ENCODE measurements around the gene CBR3. TPM values are rescaled to one million over a fixed set of nuclear protein-coding genes. Genes with fewer than 3 reads are reported as not detected.
A peak's percentile ranks its signal among the peaks of the same experiment; 100 is the strongest.

Gene CBR3
- total and polyA plus RNA-seq, 2 of the 13 experiments (the other 11 are each of a cell fraction or from before 2014, with no cell fraction given): not detected

DNA sequence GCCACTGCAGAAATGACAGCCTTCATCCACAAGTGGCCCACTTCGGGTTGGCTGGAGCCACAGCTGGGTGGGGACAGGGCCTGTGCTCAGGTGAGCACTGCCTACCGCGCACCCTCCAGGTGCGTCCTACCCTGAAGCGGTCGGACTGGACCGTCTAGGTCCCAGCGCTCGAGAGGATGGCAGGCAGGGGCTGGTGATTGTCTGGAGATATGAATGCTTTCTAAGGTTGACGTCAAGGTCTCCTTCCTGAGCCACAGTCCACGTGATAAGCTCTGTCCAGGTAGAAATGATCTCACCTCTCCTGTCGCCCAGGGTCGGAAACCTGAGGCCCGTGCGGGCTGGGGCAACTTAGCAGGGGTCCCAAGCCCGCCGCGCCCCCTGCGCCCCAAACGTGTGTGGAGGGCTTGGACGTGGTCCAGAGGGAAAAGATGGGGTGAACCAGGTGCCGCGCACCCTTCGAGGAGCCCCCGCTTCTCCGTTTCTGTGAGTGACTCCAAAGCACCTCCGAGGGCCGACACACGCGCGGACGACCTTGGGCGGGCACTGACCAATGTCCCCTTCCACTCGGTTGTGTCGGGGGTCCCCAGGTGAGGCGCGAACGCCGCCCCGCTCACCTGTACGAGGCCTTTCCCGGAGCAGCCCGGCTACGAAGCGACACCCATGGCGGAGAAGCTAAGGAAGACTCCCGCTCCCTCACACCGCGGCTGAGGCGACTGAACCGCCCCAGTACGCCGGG is 20.9 kb downstream of the CBR3 start:
- TSS peak; percentile 92 for BruUV-seq (replicated peaks)
- Histone ChIP-seq H3K36me3 (replicated peaks in 1 of 2; ENCODE audit: control insufficient read depth in 1 of 2, insufficient read depth in 2 of 2, low read length in 2 of 2) (no peaks in the 10 kb centered on the region), H3K79me2 (ENCODE audit: insufficient read depth, low read length) (no peaks in the 10 kb centered on the region), H3K27ac (ENCODE audit: extremely low read length, insufficient read depth, low read length) (no peak overlapping the region), H3K27me3 (ENCODE audit: control insufficient read depth in 1 of 2, insufficient read depth in 2 of 2, low read length in 2 of 2) (peaks cover 0 to 5% of the 10 kb centered on the region in 2 experiments; a peak in 1 of 5 replicates), H2AFZ (ENCODE audit: low read length) (no peak overlapping the region), H3K9me3 (ENCODE audit: low read length) (no peaks in the 10 kb centered on the region), H4K20me1 (ENCODE audit: insufficient read depth, low read length) (no peaks in the 10 kb centered on the region), H3K4me3 (replicated peaks in 1 of 3; ENCODE audit: insufficient read depth in 1 of 3, low read depth in 2 of 3, low read length in 3 of 3) (peak overlapping the region; percentile 54 to 78 (median 74)), H3K9ac (ENCODE audit: insufficient read depth, low read depth, low read length) (peak overlapping the region; percentile 72), H3K4me2 (ENCODE audit: low read depth, low read length) (peak overlapping the region; percentile 96), H3K4me1 (ENCODE audit: insufficient read depth, low read length) (peaks cover 18% of the 10 kb centered on the region)
- WGBS (ENCODE audit: low lambda C conversion rate): 8% methylated on average over 24 of the region's 53 CpGs
- ATAC-seq (peak; percentile 4), FAIRE-seq (no peak), DNase-seq (ENCODE audit: low spot score) (no peak)
- intact Hi-C loops (cut with micrococcal nuclease; ENCODE audit: unreplicated experiment): loop anchor here (2.0 to 5.0 kb wide), 2 partner anchors 79 to 232 kb away; partner anchors contain the start of gene CHAF1B
- POLR2A ChIA-PET: interaction anchor here (1.0 to 2.2 kb wide), 5 partner anchors 8 to 165 kb away, joined by 3 to 15 read pairs (median 6); partner anchors contain the start of gene MORC3
- CTCF ChIA-PET (ENCODE audit: low intra/inter-chr PET ratio, low total read pairs): interaction anchor here (2.3 kb wide), 1 partner anchor 54 kb away, joined by 10 read pairs; no protein-coding TSS in a partner anchor
- in situ Hi-C loops (cut with HindIII; ENCODE audit: extremely low pct_ligation_motif_present, low pct_unique_long_range_greater_than_20kb): loop anchor here (5.0 kb wide), 1 partner anchor 52 kb away; no protein-coding TSS in a partner anchor
- TF ChIP-seq, protein P1, sequence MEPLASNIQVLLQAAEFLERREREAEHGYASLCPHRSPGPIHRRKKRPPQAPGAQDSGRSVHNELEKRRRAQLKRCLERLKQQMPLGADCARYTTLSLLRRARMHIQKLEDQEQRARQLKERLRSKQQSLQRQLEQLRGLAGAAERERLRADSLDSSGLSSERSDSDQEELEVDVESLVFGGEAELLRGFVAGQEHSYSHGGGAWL (CRISPR knock-in tag; IDR thresholded peaks at IDR 0.05): no peak
- TF ChIP-seq YEATS2 (CRISPR knock-in tag; IDR thresholded peaks at IDR 0.05; ENCODE audit: borderline replicate concordance): no peak
- no peak for TF ChIP-seq MAFG (CRISPR knock-in tag; IDR thresholded peaks at IDR 0.05)
- no peak for TF ChIP-seq CCDC6 (CRISPR knock-in tag; IDR thresholded peaks at IDR 0.05)
- no peak for TF ChIP-seq ZMYM3 (CRISPR knock-in tag; IDR thresholded peaks at IDR 0.05)
- TF ChIP-seq, protein P2, sequence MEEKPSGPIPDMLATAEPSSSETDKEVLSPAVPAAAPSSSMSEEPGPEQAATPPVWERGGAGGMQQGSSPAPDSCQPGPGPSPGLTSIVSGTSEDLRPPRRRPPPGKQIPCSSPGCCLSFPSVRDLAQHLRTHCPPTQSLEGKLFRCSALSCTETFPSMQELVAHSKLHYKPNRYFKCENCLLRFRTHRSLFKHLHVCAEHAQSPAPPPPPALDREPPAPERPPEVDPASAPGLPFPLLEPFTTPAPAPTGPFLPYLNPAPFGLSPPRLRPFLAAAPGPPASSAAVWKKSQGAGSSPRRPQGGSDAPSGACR (CRISPR knock-in tag; IDR thresholded peaks at IDR 0.05): peak; percentile 66; the same call in 1 of the 2 replicates
- no peak for TF ChIP-seq NKX3-1 (CRISPR knock-in tag; IDR thresholded peaks at IDR 0.05)
- no peak for TF ChIP-seq IRX3 (CRISPR knock-in tag; IDR thresholded peaks at IDR 0.05; ENCODE audit: borderline replicate concordance, low read depth)
- TF ChIP-seq, protein P3, sequence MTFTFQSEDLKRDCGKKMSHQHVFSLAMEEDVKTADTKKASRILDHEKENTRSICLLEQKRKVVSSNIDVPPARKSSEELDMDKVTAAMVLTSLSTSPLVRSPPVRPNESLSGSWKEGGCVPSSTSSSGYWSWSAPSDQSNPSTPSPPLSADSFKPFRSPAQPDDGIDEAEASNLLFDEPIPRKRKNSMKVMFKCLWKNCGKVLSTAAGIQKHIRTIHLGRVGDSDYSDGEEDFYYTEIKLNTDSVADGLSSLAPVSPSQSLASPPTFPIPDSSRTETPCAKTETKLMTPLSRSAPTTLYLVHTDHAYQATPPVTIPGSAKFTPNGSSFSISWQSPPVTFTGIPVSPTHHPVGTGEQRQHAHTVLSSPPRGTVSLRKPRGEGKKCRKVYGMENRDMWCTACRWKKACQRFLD (CRISPR knock-in tag; IDR thresholded peaks at IDR 0.05; ENCODE audit: borderline replicate concordance): no peak
- no peak for TF ChIP-seq PRDM15 (CRISPR knock-in tag; IDR thresholded peaks at IDR 0.05)
- no peak for TF ChIP-seq KAT2B (IDR thresholded peaks at IDR 0.05; ENCODE audit: borderline replicate concordance, low read depth, low read length)
- TF ChIP-seq GATAD2A (CRISPR knock-in tag; IDR thresholded peaks at IDR 0.05): no peak
- TF ChIP-seq KDM2A (CRISPR knock-in tag; IDR thresholded peaks at IDR 0.05; ENCODE audit: borderline replicate concordance, low read depth): no peak
- TF ChIP-seq ARNT2 (CRISPR knock-in tag; IDR thresholded peaks at IDR 0.05; ENCODE audit: low read depth): no peak
- no peak for TF ChIP-seq SMYD3 (CRISPR knock-in tag; IDR thresholded peaks at IDR 0.05)
- no peak for TF ChIP-seq ZBTB14 (CRISPR knock-in tag; IDR thresholded peaks at IDR 0.05)
- TF ChIP-seq TOPORS (CRISPR knock-in tag; IDR thresholded peaks at IDR 0.05): no peak
